ENCODE measurements around the gene ADAMTSL2. TPM values are rescaled to one million over a fixed set of nuclear protein-coding genes. Genes with fewer than 3 reads are reported as not detected.

ADAMTSL2 gene
- total RNA-seq, 2 experiments from 2014 or later = not detected

DNA sequence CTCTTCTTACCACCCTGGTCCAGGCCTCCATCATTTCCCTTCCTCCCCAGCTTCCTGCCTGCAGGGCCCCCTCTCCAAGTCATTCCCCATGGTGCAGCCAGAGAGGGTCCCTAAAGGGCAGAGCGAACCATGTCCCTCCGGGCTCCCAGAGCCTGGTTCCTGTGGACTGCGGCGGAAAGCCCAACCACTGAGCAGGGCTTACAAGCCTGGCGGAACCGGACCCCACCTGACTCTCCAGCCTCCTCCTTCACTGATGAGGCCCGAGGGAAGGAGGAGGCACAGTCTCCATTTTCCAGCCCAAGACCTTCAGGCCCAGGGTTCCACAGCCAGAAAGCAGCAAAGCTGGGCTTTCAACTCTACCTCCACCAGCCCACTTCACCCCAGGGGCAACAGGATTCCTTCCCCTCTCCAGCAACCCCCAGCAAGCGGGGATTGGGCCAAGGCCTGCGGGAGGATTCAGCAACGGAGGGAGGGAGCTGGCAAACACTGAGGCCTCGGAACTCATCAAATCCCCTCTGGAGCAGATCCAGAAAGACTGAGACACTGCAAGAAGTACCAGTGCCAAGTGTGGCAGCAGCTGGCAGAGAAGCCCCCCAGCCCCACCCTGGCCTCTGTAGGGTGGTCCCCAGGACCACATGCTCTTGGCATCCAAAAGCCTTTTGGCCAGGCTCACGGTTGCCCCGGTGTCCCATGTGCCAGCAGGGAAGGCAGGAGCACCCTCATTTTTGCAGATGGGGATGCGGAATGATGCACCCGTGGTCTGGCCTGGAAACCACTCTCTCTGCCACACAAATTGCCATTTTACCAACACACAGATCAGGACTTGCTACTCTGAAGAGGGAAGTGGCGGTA, 71.6 kb downstream of the ADAMTSL2 start:
- H3K27ac Mint-ChIP-seq = no peak overlapping the region
- H3K27me3 Mint-ChIP-seq = peaks cover 28% of the 10 kb centered on the region
- no peak overlapping the region for H3K4me3 Mint-ChIP-seq
- no peaks in the 10 kb centered on the region for H3K9me3 Mint-ChIP-seq
- no peak for DNase-seq
- ChIA-PET CTCF (interaction anchor here (0.5 to 1.0 kb wide), 2 partner anchors 59 to 518 kb away, joined by 3 read pairs; no protein-coding TSS in a partner anchor), POLR2A (no interaction called here)
- H3K4me1 Mint-ChIP-seq = peaks cover 5% of the 10 kb centered on the region
- no peaks in the 10 kb centered on the region for H3K36me3 Mint-ChIP-seq (ENCODE audit: low read depth)

DNA sequence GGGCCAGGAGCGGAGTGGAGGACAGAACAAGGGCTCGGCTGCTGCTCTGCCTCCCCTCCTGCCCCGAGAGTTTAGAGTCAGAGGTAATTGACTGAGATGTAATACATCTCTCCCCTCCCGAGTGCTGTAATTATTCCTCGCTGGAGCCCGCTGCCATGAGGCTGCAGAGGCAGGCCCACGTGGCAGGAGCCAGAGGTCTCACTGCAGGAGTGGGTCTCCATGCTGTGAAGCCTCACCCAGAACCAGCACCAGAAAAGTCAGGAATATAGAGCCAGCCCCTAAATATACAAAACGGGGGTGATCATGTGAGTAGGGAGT, 72.2 kb downstream of the ADAMTSL2 start:
- Mint-ChIP-seq H3K27ac (no peak overlapping the region), H3K4me3 (no peak overlapping the region), H3K27me3 (peaks cover 33% of the 10 kb centered on the region), H3K9me3 (no peaks in the 10 kb centered on the region), H3K36me3 (ENCODE audit: low read depth) (no peaks in the 10 kb centered on the region), H3K4me1 (peaks cover 5% of the 10 kb centered on the region)
- DNase-seq = no peak
- POLR2A ChIA-PET = no interaction called here
- CTCF ChIA-PET = interaction anchor here (0.5 kb wide), 1 partner anchor 517 kb away, joined by 3 read pairs; no protein-coding TSS in a partner anchor

DNA sequence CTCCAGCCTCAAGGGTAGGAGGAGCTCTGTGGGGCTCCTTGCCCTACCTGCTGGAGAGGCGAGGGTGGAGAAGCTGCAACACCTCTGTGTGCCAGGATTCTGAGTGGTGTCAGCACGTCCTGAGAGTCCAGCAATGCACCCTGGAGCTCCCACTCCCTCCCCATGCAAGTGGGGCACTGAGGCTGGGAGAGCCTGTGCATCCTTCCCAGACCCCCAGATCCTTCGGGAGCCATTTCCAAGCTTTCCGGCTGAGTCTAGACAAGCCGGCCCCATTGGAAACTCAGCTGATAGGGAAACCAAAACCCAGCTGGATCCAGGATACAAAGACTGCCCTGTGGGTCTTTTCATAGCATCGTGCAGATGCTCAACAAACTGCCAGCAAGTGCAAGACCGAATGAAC, 72.9 kb downstream of the ADAMTSL2 start:
- H3K27ac Mint-ChIP-seq = no peak overlapping the region
- H3K36me3 Mint-ChIP-seq (ENCODE audit: low read depth) = no peaks in the 10 kb centered on the region
- ChIA-PET POLR2A (no interaction called here), CTCF (no interaction called here)
- no peak for DNase-seq
- H3K4me3 Mint-ChIP-seq = no peak overlapping the region
- peaks cover 36% of the 10 kb centered on the region for H3K27me3 Mint-ChIP-seq
- H3K4me1 Mint-ChIP-seq = peaks cover 5% of the 10 kb centered on the region
- H3K9me3 Mint-ChIP-seq = no peaks in the 10 kb centered on the region

DNA sequence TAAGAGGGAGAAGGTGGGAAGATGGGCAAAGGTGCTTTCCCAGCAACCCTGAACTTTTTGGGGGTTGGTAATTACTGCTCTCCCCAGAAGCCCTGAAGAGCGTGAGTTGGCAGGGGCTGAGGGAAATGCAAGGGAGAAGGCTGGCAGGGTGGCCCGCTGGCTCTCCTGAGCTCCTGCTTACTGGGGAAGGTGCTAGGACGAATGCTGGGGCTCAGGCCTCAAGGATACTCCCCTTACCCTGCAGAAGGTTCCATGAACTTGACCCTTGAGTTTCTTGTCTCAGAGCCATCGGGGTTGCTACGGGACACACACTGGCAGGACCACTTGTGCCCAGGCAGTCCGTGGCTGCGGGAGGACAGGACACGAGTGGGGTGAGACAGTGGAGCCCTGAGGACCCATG, 73.5 kb downstream of the ADAMTSL2 start:
- no peak overlapping the region for H3K4me3 Mint-ChIP-seq
- H3K27me3 Mint-ChIP-seq = peaks cover 36% of the 10 kb centered on the region
- no peaks in the 10 kb centered on the region for H3K9me3 Mint-ChIP-seq
- peaks cover 5% of the 10 kb centered on the region for H3K4me1 Mint-ChIP-seq
- no peaks in the 10 kb centered on the region for H3K36me3 Mint-ChIP-seq (ENCODE audit: low read depth)
- DNase-seq = no peak
- H3K27ac Mint-ChIP-seq = no peak overlapping the region
- ChIA-PET POLR2A (interaction anchor here (0.7 kb wide), 1 partner anchor 9 kb away, joined by 3 read pairs; no protein-coding TSS in a partner anchor), CTCF (no interaction called here)

DNA sequence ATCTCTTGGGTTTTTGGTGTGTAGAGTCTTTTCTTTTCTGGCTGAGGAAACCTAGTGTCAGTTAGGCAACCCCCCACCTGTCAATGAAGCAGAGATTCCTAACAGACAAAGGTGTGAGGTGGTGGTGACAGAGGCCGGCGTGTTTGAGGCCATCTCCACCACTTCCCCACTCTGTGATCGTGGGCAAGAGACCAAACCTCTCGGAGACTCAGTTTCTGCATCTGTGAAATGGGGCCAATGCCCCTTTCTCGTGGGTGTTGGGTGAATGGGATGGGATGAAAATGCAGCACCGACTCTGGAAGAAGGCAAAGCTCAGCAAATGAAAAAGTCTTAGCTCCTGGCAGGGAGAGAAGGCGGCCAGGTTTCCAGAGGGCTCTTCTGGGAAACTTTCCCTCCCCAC, 73.9 kb downstream of the ADAMTSL2 start:
- Mint-ChIP-seq H3K4me3 (no peak overlapping the region), H3K4me1 (peaks cover 5% of the 10 kb centered on the region), H3K9me3 (no peaks in the 10 kb centered on the region), H3K36me3 (ENCODE audit: low read depth) (no peaks in the 10 kb centered on the region), H3K27me3 (peaks cover 40% of the 10 kb centered on the region), H3K27ac (no peak overlapping the region)
- POLR2A ChIA-PET = interaction anchor here (0.7 kb wide), 1 partner anchor 9 kb away, joined by 3 read pairs; no protein-coding TSS in a partner anchor
- DNase-seq = no peak
- CTCF ChIA-PET = no interaction called here

DNA sequence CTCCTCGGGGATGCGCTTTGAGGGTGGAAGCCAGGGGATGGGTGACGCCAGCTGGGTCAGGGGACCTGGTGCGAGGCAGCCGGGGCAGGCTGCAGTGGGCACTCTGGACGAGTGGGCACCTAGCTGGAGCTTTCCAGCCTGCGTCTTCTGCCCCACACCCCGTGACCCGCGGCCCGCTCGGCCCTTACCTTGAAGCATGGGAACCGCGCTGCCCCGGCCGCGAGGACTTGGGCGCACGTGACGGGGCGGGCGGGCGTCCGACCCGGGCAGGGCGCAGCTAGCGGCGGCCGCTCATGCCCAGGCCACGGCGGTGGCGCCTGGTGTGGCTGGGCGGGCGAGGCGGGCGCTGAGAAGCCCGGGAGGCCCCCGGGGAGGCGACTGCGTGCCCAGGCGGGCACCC, 74.4 kb downstream of the ADAMTSL2 start:
- no peaks in the 10 kb centered on the region for H3K9me3 Mint-ChIP-seq
- peaks cover 5% of the 10 kb centered on the region for H3K4me1 Mint-ChIP-seq
- POLR2A ChIA-PET = interaction anchor here (0.7 kb wide), 1 partner anchor 10 kb away, joined by 3 read pairs; no protein-coding TSS in a partner anchor
- H3K27ac Mint-ChIP-seq = no peak overlapping the region
- no peak overlapping the region for H3K4me3 Mint-ChIP-seq
- no peak for DNase-seq
- CTCF ChIA-PET = no interaction called here
- H3K27me3 Mint-ChIP-seq = peaks cover 40% of the 10 kb centered on the region
- H3K36me3 Mint-ChIP-seq (ENCODE audit: low read depth) = no peaks in the 10 kb centered on the region

DNA sequence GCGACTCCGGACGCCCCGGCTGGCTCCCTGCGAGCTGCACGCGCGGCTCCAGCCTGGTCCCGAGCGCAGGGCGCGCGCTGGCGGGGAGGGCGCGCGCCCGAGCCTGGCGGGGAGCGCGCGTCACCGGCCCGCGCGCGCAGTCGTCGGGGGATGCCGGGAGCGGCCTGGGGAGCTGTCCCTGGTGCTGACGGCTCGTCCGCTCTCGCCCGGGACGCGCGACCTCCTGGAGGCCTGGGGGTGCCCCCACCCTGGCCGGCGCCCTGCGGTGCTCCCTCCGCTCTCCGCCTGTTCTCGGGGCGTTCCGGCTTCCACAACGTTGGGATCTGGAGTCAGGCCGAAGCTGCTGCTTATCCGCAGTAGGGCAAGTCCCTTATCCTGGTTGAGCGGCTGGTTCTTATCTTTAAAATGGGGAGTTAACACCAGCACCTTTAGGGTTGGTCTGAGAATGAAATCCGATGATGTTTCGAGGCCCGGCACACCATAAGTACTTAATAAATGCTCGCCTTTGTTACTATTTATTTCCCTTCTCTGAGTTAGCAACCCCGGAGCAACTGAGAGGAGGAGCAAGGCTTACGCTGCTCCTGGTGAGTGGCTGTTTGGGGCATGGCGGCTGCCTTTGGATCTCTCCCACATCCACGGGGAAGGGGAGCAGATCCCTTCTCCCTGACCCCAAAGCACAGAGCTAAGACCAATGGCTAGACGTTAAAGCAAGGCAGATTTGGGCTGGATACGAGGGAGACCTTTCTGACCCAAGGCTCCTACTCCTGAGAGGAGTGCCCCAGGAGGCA, 75.0 kb downstream of the ADAMTSL2 start, which contains the start of gene FAM163B:
FAM163B (minus strand) TSS at position 79 of the 788 bp plus-strand sequence. CDS start 29,166 bp downstream, outside the sequence.
- Mint-ChIP-seq H3K27me3 (peaks cover 40% of the 10 kb centered on the region), H3K27ac (no peak within 1 kb of the TSS), H3K36me3 (ENCODE audit: low read depth) (no peaks in the 10 kb centered on the region), H3K9me3 (no peaks in the 10 kb centered on the region), H3K4me1 (peaks cover 2% of the 10 kb centered on the region), H3K4me3 (no peak within 1 kb of the TSS)
- ChIA-PET POLR2A (no interaction called here), CTCF (no interaction called here)
- peak; percentile 53 for DNase-seq

DNA sequence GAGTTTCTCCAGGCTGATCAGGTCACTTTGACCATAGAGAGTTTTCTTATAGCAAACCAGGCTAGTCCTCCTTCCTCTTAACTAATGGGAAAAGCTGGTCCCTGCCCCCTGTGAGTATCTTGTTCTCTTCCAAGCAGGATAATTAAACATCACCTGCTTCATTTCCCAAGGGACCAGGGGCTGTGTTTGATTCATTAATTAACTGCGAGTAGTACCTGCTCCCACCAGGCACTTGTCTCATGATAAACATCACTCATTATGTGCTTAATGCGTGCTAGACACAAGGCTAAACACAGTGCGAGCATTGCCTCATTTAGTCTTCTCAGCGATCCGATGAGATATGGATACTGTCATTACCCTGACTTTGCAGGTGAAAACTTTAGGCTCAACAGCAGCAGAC, 76.3 kb downstream of the ADAMTSL2 start:
- H3K9me3 Mint-ChIP-seq = no peaks in the 10 kb centered on the region
- no peak overlapping the region for H3K4me3 Mint-ChIP-seq

DNA sequence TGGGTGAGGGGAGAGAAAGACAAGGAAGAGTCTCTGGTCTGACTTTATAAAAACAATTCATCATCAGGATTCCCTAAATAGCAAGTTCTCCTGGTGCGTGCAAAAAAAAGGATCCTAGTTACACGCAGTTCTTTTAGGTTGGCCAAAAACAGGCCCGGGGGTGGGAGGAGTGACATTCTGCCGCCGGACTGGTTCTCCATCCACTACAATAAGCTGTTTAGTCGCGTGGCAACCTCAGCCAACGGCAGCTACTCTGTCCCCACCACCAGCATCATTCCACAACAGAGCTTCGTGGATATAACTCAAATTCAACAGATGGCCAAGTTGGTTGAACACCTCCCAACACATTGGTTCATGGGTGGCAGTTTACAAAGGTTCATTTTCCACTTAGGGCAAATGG, 77.5 kb downstream of the ADAMTSL2 start:
- DNase-seq = no peak
- Mint-ChIP-seq H3K27ac (no peak overlapping the region), H3K36me3 (ENCODE audit: low read depth) (no peaks in the 10 kb centered on the region), H3K4me3 (no peak overlapping the region), H3K4me1 (peaks cover 2% of the 10 kb centered on the region), H3K9me3 (no peaks in the 10 kb centered on the region), H3K27me3 (peaks cover 41% of the 10 kb centered on the region)
- CTCF ChIA-PET = no interaction called here
- POLR2A ChIA-PET = no interaction called here

More for the DNA sequence above, 76.3 kb downstream of the ADAMTSL2 start:
- peaks cover 2% of the 10 kb centered on the region for H3K4me1 Mint-ChIP-seq
- ChIA-PET CTCF (no interaction called here), POLR2A (no interaction called here)
- H3K36me3 Mint-ChIP-seq (ENCODE audit: low read depth) = no peaks in the 10 kb centered on the region
- no peak overlapping the region for H3K27ac Mint-ChIP-seq
- DNase-seq = no peak
- peaks cover 45% of the 10 kb centered on the region for H3K27me3 Mint-ChIP-seq

DNA sequence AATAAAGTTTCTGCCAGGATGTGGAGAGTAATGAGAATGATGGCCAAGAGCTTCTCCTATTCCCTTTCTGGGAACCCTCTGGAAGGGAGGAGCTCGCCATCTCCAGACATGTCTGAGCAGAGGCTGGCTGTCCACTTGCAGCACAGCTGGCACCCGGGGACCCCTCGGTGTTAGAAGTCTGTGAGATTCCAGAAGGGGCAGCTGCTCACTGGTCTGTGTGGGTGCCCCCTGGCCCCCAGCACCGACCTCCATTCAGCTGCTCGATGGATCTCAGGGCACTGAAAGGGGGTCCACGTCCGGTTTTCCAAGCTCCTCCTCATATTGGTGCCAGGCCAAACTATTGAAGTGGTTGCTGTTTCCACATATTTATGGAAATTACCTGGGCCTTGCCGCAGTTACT, 78.3 kb downstream of the ADAMTSL2 start:
- Mint-ChIP-seq H3K9me3 (no peaks in the 10 kb centered on the region), H3K4me1 (peaks cover 2% of the 10 kb centered on the region)

DNA sequence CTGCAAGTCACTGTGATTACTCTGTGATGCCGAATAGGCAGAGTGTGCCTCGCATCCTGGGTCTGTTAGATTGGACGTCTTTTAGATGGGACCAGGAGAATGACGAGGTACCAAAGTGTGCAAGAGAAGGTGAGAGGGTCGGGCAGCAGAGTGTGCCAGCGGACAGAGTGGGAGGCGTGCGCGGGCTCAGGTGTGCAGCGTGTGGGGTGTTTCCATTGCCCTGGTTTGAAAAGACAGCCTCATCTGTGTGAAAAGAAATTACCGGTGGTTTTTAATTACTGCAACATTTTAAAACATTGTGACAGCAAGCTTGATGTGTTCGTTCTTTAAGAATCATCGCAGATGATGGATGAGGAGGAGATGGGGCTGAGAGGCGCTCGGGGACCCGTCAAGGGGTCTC, 78.9 kb downstream of the ADAMTSL2 start:
- no peaks in the 10 kb centered on the region for H3K9me3 Mint-ChIP-seq
- H3K4me3 Mint-ChIP-seq = no peak overlapping the region
- H3K4me1 Mint-ChIP-seq = peaks cover 2% of the 10 kb centered on the region
- POLR2A ChIA-PET = no interaction called here
- peaks cover 39% of the 10 kb centered on the region for H3K27me3 Mint-ChIP-seq
- CTCF ChIA-PET = no interaction called here
- no peak overlapping the region for H3K27ac Mint-ChIP-seq
- DNase-seq = no peak
- H3K36me3 Mint-ChIP-seq (ENCODE audit: low read depth) = no peaks in the 10 kb centered on the region

More for the DNA sequence above, 78.3 kb downstream of the ADAMTSL2 start:
- Mint-ChIP-seq H3K36me3 (ENCODE audit: low read depth) (no peaks in the 10 kb centered on the region), H3K27ac (no peak overlapping the region), H3K4me3 (no peak overlapping the region), H3K27me3 (peaks cover 38% of the 10 kb centered on the region)
- ChIA-PET CTCF (no interaction called here), POLR2A (no interaction called here)
- no peak for DNase-seq

DNA sequence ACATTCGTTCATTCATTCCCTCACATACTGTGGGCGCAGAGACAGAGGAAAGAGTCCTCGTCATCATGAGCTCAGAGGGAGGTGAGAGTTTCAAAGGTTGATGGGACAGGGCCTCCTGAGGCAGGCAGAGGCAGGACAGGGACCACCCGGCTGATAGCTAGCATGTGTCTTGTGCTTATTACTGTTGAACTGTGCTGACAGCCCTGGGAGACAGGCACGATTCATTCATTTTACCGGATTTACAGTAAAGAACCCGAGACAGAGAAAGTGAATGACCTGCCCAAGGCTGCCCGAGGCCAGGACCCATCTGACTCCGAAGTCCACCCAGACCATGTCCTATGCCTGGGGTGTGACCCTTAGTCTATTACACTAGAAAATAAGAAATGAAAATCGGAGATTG, 79.6 kb downstream of the ADAMTSL2 start:
- Mint-ChIP-seq H3K4me3 (no peak overlapping the region), H3K9me3 (no peaks in the 10 kb centered on the region), H3K27ac (no peak overlapping the region), H3K4me1 (peaks cover 7% of the 10 kb centered on the region), H3K27me3 (peaks cover 43% of the 10 kb centered on the region), H3K36me3 (ENCODE audit: low read depth) (no peaks in the 10 kb centered on the region)
- CTCF ChIA-PET = no interaction called here
- no peak for DNase-seq
- POLR2A ChIA-PET = no interaction called here

DNA sequence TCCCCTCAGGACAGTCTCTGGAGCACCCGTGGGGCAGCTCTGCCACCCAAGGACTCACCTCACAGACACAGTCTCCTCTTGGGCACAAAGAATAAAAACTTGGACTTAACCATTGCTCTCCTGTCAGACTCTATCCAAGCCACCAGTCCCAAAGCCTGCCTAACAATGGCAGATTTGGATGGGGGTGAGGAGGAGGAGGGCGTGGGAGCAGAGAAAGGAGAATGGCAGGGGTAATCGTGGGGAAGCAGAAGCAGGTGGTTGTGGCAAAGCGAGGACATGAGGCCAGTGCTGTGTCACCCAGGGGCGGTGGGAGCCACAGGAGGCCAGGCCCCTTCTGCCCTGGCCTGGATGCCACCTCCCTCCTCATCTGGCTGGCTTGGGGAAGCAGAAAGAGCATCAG, 80.2 kb downstream of the ADAMTSL2 start:
- Mint-ChIP-seq H3K4me3 (no peak overlapping the region), H3K36me3 (ENCODE audit: low read depth) (no peaks in the 10 kb centered on the region), H3K4me1 (peaks cover 9% of the 10 kb centered on the region), H3K9me3 (no peaks in the 10 kb centered on the region), H3K27ac (no peak overlapping the region), H3K27me3 (peaks cover 40% of the 10 kb centered on the region)
- no peak for DNase-seq
- POLR2A ChIA-PET = no interaction called here
- CTCF ChIA-PET = no interaction called here
